ENCODE data around the gene CP. TPM values are rescaled to one million over a fixed set of nuclear protein-coding genes. Genes with fewer than 3 reads are reported as not detected.

The CP gene
- total and polyA plus RNA-seq, 12 donors: 0.48 to 17.2 (median 5.4) TPM

GRCh38 chr3:149153402-149153801 is 68.2 kb downstream of the CP start:
- peaks cover 0 to 24% of the 10 kb centered on the region in 2 donors for H3K36me3 ChIP-seq (replicated peaks in 1 of 2)
- H3K9me3 ChIP-seq (replicated peaks in 1 of 3): no peaks in the 10 kb centered on the region
- intact Hi-C loops (cut with DNase I): no loop called here
- H3K27ac ChIP-seq: no peak overlapping the region
- no peak for DNase-seq
- H3K4me3 ChIP-seq: no peak overlapping the region
- H3K27me3 ChIP-seq: no peaks in the 10 kb centered on the region
- TF ChIP-seq CTCF (IDR thresholded peaks at IDR 0.05): no peak
- no peak for TF ChIP-seq POLR2A (IDR thresholded peaks at IDR 0.05)
- peaks cover 0 to 11% of the 10 kb centered on the region in 2 donors for H3K4me1 ChIP-seq (replicated peaks in 1 of 2)

- peaks cover 0 to 17% of the 10 kb centered on the region in 2 donors for H3K36me3 ChIP-seq (replicated peaks in 1 of 2)
- WGBS, 4 donors: 60 to 74% (median 67%) methylated on average over 2 of the region's 2 CpGs
Measured at GRCh38 chr3:149152420-149152819, 69.2 kb downstream of the CP start.

GRCh38 chr3:149151843-149152242 is 69.8 kb downstream of the CP start:
- TF ChIP-seq CTCF (IDR thresholded peaks at IDR 0.05) (no peak), POLR2A (IDR thresholded peaks at IDR 0.05) (no peak)
- Histone ChIP-seq H3K4me3 (no peak overlapping the region), H3K27me3 (no peaks in the 10 kb centered on the region), H3K9me3 (replicated peaks in 1 of 3) (no peaks in the 10 kb centered on the region), H3K27ac (peak overlapping the region in 2 of 5 donors; percentile 4 to 23), H3K36me3 (replicated peaks in 1 of 2) (peaks cover 0 to 13% of the 10 kb centered on the region in 2 donors), H3K4me1 (replicated peaks in 1 of 2) (peaks cover 0 to 18% of the 10 kb centered on the region in 2 donors)
- DNase-seq: peak in 2 of 7 donors; percentile 30 to 35
- WGBS, 4 donors: 33 to 70% (median 58%) methylated on average over 2 of the region's 2 CpGs
- intact Hi-C loops (cut with DNase I): no loop called here

More at GRCh38 chr3:149152420-149152819, 69.2 kb downstream of the CP start:
- Histone ChIP-seq H3K4me1 (replicated peaks in 1 of 2) (peaks cover 0 to 12% of the 10 kb centered on the region in 2 donors), H3K27me3 (no peaks in the 10 kb centered on the region), H3K27ac (peak overlapping the region in 2 of 5 donors; percentile 4 to 23), H3K9me3 (replicated peaks in 1 of 3) (no peaks in the 10 kb centered on the region), H3K4me3 (no peak overlapping the region)
- intact Hi-C loops (cut with DNase I): no loop called here
- TF ChIP-seq CTCF (IDR thresholded peaks at IDR 0.05) (no peak), POLR2A (IDR thresholded peaks at IDR 0.05) (no peak)
- DNase-seq: no peak

- 94 to 98% (median 97%) methylated on average over 6 of the region's 6 CpGs for WGBS, 4 donors
- intact Hi-C loops (cut with DNase I): no loop called here
- TF ChIP-seq CTCF (IDR thresholded peaks at IDR 0.05) (no peak), POLR2A (IDR thresholded peaks at IDR 0.05) (no peak)
Measured at GRCh38 chr3:149150436-149150835, 71.2 kb downstream of the CP start.

More at GRCh38 chr3:149150436-149150835, 71.2 kb downstream of the CP start:
- no peak overlapping the region for H3K4me3 ChIP-seq
- H3K4me1 ChIP-seq (replicated peaks in 1 of 2): peaks cover 0 to 23% of the 10 kb centered on the region in 2 donors
- no peaks in the 10 kb centered on the region for H3K27me3 ChIP-seq
- DNase-seq: no peak
- H3K36me3 ChIP-seq (replicated peaks in 1 of 2): peaks cover 0 to 6% of the 10 kb centered on the region in 2 donors
- no peak overlapping the region for H3K27ac ChIP-seq
- H3K9me3 ChIP-seq (replicated peaks in 1 of 3): no peaks in the 10 kb centered on the region
